Measurements from ENCODE around the gene RAVER1. TPM values are rescaled to one million over a fixed set of nuclear protein-coding genes. Genes with fewer than 3 reads are reported as not detected.

The RAVER1 gene
- total RNA-seq, 1 experiment from 2014 or later: 87.7 TPM

- Histone ChIP-seq H3K27ac (ENCODE audit: low read depth, low read length, poor library complexity, severe bottlenecking) (no peak overlapping the region), H3K4me1 (ENCODE audit: insufficient read depth, low read length, poor library complexity, severe bottlenecking) (no peaks in the 10 kb centered on the region), H3K4me3 (ENCODE audit: low read depth, low read length, poor library complexity, severe bottlenecking) (no peak overlapping the region), H3K36me3 (ENCODE audit: insufficient read depth, low read length, poor library complexity, severe bottlenecking) (peaks cover 37% of the 10 kb centered on the region), H3K27me3 (replicated peaks; ENCODE audit: insufficient read depth, low read depth, low read length, poor library complexity) (no peaks in the 10 kb centered on the region), H3K9me3 (ENCODE audit: low read depth, low read length, poor library complexity, severe bottlenecking) (no peaks in the 10 kb centered on the region)
- BruUV-seq (replicated peaks): no TSS peak
- POLR2A ChIA-PET (ENCODE audit: low non-redundant PET): no interaction called here
- DNase-seq (ENCODE audit: low spot score): no peak
- CTCF ChIA-PET: no interaction called here
- TF ChIP-seq CTCF (conservative IDR thresholded peaks at IDR 0.05; ENCODE audit: low read depth, low read length) (no peak), EZH2 (IDR thresholded peaks at IDR 0.05; ENCODE audit: borderline replicate concordance, low read depth, low read length, poor library complexity, severe bottlenecking) (no peak)
- intact Hi-C loops (cut with micrococcal nuclease; ENCODE audit: unreplicated experiment): no loop called here
Measured at GRCh38 chr19:10365518-10365917, 32.2 kb upstream of the RAVER1 start.

GRCh38 chr19:10364644-10365043 is 31.3 kb upstream of the RAVER1 start:
- intact Hi-C loops (cut with micrococcal nuclease; ENCODE audit: unreplicated experiment): no loop called here
- Histone ChIP-seq H3K4me1 (ENCODE audit: insufficient read depth, low read length, poor library complexity, severe bottlenecking) (no peaks in the 10 kb centered on the region), H3K27me3 (replicated peaks; ENCODE audit: insufficient read depth, low read depth, low read length, poor library complexity) (no peaks in the 10 kb centered on the region), H3K4me3 (ENCODE audit: low read depth, low read length, poor library complexity, severe bottlenecking) (no peak overlapping the region), H3K36me3 (ENCODE audit: insufficient read depth, low read length, poor library complexity, severe bottlenecking) (peaks cover 37% of the 10 kb centered on the region), H3K27ac (ENCODE audit: low read depth, low read length, poor library complexity, severe bottlenecking) (no peak overlapping the region), H3K9me3 (ENCODE audit: low read depth, low read length, poor library complexity, severe bottlenecking) (no peaks in the 10 kb centered on the region)
- DNase-seq (ENCODE audit: low spot score): no peak
- no TSS peak for BruUV-seq (replicated peaks)
- CTCF ChIA-PET: no interaction called here
- TF ChIP-seq CTCF (conservative IDR thresholded peaks at IDR 0.05; ENCODE audit: low read depth, low read length) (no peak), EZH2 (IDR thresholded peaks at IDR 0.05; ENCODE audit: borderline replicate concordance, low read depth, low read length, poor library complexity, severe bottlenecking) (no peak)
- POLR2A ChIA-PET (ENCODE audit: low non-redundant PET): no interaction called here

GRCh38 chr19:10363789-10364281 is 30.5 kb upstream of the RAVER1 start:
- Histone ChIP-seq H3K27ac (ENCODE audit: low read depth, low read length, poor library complexity, severe bottlenecking) (no peak overlapping the region), H3K4me1 (ENCODE audit: insufficient read depth, low read length, poor library complexity, severe bottlenecking) (no peaks in the 10 kb centered on the region), H3K4me3 (ENCODE audit: low read depth, low read length, poor library complexity, severe bottlenecking) (no peak overlapping the region), H3K36me3 (ENCODE audit: insufficient read depth, low read length, poor library complexity, severe bottlenecking) (peaks cover 32% of the 10 kb centered on the region), H3K27me3 (replicated peaks; ENCODE audit: insufficient read depth, low read depth, low read length, poor library complexity) (no peaks in the 10 kb centered on the region), H3K9me3 (ENCODE audit: low read depth, low read length, poor library complexity, severe bottlenecking) (no peaks in the 10 kb centered on the region)
- no peak for DNase-seq (ENCODE audit: low spot score)
- no TSS peak for BruUV-seq (replicated peaks)
- intact Hi-C loops (cut with micrococcal nuclease; ENCODE audit: unreplicated experiment): no loop called here
- ChIA-PET CTCF (no interaction called here), POLR2A (ENCODE audit: low non-redundant PET) (no interaction called here)
- TF ChIP-seq CTCF (conservative IDR thresholded peaks at IDR 0.05; ENCODE audit: low read depth, low read length): no peak
- no peak for TF ChIP-seq EZH2 (IDR thresholded peaks at IDR 0.05; ENCODE audit: borderline replicate concordance, low read depth, low read length, poor library complexity, severe bottlenecking)

Data from A673 (cell line).